UCSD-AML1 (cell line): ENCODE data around the gene PLCE1.

Source experiments
- DNase-seq: peaks from one replicate; lab custom pipeline; 2025; ENCODE audit not compliant: unreplicated experiment; lab: John Stamatoyannopoulos, UW

PLCE1 gene

DNA sequence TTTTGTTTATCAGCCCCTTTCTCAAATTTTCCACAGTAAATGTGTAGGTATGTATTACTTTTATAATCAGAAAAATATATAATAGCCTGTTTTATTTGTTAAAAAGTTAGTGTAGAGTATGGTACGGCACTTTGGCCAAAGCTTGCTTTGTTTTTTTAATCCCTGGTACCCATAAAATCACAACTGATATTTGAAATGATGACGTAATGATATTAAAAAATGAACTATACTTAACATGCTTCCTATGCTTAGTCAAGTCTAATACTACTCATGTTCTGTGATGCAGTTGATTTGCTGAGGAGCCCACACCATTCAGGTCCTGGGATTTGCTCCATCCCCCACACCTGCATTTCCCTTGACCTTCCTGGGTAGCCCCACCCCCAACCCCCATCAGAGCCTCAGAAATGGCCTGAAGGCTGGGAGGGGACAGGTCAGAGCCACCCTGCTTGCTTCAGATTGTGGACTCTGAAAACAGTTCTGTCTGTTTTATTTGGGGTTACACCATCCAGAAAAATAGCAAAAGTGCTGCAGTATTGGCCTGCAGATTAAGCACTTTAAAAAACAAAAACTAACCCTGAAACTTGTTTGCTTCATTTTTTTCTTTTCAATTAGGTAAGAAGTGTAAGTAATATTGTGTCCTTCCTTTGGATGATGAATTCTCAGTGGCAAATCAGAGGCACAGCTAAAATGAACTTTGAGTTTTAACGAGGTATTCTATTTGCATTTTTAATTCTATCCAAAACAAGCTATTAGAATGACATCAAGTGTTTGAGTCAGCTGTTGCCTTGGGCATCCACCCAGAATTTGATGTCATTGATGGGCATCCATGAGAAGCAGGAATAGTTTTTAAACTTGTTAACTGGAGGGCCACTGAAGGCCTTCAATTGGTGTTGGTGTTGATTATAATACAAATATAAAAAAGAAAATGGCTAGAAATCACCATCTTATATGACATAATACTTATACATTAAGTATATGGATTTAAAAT is 23.3 kb downstream of the PLCE1 start:
- DNase-seq = no peak

GRCh38 chr10:94018107-94018506 is 24.4 kb downstream of the PLCE1 start:
- no peak for DNase-seq

DNA sequence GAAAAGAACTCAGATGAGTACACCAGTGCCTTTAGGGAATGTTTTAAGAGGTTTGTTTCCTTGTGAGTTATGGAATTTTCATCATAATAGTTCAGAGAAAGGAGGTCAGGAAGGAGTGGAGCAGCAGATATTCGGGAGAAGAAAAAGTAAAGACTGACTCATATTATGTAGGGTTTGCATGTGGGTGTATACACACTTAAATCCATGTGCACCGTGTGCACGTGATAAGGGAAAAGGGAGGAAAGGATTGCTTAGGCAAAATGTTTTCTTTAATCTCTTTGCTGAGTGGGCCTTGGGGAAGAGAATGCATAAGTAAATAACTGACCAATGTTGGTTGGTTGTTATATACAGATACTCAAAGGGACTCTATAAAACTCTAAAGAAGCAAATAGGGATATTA is 30.2 kb downstream of the PLCE1 start:
- no peak for DNase-seq

- no peak for DNase-seq
Observed at GRCh38 chr10:94024407-94024806, 30.7 kb downstream of the PLCE1 start.

- DNase-seq = no peak
Observed at GRCh38 chr10:94025806-94026205, 32.1 kb downstream of the PLCE1 start.

- no peak for DNase-seq
Observed at GRCh38 chr10:94027197-94027596, 33.5 kb downstream of the PLCE1 start.

- DNase-seq = no peak
Observed at GRCh38 chr10:94029955-94030354, 36.2 kb downstream of the PLCE1 start.

DNA sequence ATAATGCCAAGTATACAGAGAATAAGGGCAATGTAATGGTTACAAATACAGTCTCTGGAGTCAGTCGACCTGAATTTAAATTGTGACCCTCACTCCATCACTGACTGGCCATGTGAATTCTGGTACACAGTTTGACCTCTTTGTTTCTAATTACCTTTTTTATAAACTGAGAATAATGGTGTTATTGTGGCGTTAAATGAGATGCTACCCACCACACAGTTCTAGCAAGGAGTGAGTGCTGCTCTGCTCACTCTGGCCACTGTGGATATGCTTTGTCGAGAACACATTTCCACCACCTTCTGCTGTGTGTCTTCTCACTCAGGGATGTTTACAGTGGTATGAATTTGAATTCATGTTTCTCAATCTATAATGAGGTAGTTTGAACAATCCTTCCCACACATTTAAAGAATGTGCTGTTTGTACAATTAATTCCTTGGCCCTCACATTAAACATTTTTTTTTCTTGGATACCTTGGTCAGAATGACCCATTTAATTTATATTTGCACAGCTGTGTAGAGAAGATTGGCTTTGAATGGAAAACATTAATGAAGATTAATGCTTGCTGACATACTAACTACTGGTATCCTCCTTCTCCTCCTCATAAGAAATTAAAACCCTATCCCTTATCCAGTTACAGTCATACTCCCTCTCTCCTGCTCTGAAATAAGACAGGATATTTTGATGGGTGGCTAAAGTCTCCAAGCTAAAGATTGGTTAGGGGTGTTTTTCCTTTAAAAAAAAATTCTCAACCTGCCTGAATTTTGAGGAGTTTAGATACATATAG is 42.4 kb downstream of the PLCE1 start:
- DNase-seq = no peak

DNA sequence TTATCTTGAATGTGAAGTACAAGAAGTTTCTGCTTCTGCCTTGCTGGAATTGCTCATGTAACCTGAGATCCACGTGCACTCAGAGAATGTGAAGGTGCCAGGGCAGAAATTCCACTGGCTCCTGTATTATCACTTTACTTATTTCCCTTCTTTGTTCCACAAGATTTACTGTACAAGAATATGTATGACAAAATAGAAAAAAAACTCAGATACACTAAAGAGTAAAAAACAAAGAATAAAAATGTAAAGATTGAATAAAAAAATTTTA is 43.0 kb downstream of the PLCE1 start:
- no peak for DNase-seq

DNA sequence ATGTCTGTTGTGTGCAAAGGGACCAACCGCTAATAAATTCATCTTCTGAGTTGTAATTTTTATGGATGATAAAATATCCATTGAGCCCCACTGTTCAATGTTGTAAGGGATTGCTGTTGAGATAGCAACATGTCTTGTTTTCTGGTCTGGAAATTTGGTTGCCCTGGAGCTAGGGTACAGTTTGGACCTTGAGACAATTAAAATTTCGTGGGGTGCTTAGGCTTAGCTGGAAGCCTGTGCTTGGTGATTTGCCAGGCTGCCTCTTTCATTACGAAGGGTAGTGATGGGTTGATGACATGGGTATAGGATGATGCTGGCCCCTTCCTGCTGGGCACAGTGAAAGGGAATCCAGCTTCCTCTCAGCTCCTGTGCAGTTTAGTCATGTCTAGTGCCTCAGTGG is 43.6 kb downstream of the PLCE1 start:
- DNase-seq = no peak

GRCh38 chr10:94038024-94038423 is 44.3 kb downstream of the PLCE1 start:
- no peak for DNase-seq

DNA sequence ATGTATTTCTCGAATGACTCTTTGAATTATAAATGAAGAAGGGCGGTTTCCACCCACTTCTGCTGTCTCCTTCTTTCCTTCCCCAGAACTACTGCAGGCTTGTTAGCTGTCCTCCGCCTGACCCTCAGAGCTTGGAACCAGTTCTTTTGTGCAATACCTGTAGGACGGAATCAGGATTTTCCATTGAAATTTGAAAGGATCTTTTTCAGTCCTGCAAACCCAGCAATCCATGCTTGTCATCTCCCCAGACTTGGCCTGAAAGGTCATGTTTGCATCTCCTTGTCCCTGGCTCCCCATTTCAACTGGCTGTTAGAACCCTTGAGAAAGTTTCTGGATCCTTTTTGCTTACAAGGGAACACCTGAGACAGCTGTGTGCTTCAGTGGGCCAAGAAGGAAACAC is 47.5 kb downstream of the PLCE1 start:
- no peak for DNase-seq

DNA sequence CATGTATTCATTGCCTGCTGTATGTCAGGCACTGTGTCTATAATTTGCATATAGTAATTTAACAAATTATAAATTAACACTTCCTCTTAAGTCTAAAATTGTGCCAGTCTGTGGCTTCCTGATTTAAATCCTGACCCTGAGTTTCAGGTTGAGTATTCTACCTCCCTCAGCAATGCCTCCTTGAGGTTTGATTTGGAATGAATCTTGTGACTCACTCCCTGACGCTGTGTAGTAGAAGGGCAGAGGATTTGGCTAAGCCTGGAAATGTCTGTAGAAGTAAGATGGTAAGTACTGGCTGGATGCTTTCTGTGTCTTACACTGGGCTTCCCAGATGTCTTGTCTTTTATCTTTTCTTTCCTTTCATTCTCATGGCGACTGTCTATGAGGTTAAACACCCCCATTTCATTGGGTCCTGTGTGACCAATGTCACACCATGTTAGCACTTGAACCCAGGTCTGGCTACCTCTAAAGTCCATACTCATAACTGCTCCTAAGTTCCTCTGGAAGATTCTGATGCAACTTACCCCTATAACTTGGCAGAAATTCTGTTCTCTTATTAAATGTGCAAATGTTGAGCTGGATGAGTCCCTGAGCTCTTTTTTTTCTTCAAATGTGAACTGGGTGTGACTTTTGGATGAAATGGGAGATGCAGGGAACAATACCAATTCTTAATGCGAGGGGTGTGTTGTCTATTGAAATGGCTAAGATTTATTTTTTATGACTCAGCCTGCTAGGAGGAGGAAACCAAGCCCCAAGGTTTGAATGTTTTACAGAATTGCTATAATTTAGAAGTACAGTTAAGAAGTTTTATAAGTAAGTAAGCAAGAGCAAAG is 48.5 kb downstream of the PLCE1 start:
- DNase-seq = no peak

- DNase-seq = no peak
Observed at GRCh38 chr10:94042834-94043175, 49.1 kb downstream of the PLCE1 start.
